Hepatic stellate cell (primary cell): Measurements from ENCODE around the gene FANCC.
A peak's percentile ranks its signal among the peaks of the same experiment; 100 is the strongest.
"Not testable (repeated sequence)": the region's sequence is repeated elsewhere in the genome, so short reads cannot be mapped to it uniquely, and the experiment has no call there.

ENCODE experiments used
- DNase-seq: peaks from one replicate; pipeline ENCODE4 v3.0.0; 2011; ENCODE audit warnings: low spot score

FANCC gene

DNA sequence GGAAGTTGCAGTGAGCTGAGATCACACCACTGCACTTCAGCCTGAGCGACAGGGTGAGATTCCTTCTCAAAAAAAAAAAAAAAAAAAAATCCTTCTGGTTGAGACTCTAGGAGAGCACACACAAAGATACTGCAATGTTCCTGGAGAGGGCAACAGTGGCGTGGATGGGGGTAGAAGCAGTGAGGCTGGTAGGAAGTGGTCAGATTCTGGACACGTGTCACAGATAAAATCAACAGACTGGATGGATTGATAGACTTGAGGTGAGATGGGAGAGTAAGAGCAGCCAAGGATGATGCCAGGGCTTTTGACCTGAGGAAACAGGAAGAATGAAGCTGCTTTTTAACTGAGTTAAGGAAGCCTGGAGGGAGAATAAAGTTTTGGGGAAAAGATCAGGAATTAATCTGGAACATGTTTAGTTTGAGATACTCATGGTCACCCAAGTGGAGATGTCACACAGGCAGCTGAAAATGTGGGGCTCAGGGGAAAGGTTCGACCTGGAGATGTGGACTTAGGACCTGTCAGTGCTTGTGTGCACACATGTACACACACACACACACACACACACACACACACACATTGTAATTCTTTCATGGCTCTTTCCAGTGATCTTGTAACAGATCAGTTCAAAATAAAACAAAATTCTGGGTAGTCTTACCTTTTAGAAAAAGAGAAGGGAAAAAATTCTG, 88.1 kb downstream of the FANCC start:
- DNase-seq: no peak

DNA sequence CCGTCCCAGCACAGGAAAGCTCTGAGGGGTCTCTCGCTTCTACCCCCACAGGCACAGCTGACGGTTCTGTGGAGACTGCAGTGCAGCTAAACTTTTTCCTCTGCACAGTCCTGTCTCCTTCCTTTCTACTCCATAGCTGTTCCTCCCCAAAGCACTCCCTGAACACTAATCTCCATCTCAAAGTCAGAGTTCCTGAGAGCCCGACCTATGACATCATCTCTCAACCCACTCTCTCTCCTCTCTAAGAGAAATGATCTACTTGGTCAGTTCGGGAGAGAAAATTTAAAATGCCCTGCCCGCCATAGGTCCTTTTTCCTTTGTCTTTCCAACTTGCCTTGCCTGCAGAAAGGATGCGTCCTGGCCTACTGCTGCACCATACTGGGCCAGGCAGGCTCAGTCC, 90.6 kb downstream of the FANCC start:
- no peak for DNase-seq

DNA sequence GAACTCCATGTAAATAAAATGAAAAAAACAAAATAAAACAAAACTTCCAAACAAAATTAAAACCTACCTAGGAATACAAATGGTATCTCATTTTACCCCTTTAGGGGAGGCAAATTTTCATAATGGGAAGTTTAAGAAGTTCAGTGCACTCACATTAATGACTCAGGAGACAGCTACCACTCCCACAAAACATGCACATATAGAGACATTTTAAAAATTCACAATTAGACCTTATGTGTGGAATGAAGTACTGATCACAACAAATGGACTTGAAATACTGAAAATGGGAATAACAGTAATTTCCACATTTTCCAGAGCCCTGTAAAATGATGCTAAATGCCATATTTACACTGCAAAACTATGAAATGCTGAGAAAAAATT, 91.8 kb downstream of the FANCC start:
- no peak for DNase-seq

DNA sequence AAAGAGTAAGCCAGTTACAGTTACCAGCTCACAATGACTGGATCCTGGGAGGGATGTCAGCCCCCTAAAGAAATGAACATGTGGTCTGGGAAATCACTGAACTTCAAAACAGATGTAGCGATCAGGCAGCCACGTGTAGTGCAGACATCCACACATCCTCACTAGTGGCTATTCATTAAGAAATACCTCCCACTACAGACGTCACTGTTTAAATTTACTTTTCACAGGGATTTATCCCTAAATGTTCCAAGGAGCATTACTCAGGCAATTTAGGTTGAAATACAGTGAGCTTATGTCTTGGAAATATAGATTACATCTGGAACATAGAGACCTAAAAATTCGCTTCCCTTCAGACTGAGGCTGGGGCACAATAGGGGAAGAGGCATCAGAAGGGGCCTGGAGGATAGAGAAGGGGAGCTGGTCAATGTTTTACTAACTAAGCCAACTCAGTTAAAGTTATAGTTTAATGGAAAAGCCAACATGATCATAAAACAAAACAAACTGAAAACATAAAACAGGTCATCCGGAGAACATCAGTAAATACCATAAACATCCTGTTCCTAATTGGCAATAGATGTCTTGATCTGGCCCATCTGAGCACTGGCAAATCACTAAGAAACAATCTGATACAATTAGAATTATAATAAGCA, 92.3 kb downstream of the FANCC start:
- no peak for DNase-seq

DNA sequence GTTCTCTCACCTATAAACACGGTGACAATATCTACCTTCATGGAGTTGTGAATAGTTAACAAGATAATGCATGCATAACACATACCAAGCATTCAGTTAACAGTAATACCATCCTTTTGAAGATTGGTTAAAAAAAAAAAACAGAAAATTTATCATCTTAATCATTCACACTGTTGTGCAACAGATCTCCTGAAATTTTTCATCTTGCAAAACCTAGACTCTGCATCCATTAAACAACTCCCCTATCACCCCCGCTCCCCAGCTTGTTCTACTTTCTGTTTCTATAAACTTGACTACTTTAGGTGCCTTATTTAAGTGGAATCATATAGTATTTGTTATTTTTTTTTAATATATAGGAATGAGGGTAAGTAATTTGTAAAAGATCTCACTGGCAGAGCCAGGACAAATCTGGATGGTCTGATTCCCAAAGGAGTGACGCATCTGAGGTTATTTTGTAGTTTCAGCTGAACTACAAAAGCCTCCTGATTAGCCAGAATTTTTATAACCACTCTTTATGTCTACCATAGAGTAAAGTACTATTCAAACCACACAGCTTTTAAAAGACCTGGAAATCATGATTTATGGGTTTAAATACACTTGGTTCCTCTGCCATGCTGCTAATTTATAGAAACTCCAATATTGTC, 93.0 kb downstream of the FANCC start:
- DNase-seq: no peak

DNA sequence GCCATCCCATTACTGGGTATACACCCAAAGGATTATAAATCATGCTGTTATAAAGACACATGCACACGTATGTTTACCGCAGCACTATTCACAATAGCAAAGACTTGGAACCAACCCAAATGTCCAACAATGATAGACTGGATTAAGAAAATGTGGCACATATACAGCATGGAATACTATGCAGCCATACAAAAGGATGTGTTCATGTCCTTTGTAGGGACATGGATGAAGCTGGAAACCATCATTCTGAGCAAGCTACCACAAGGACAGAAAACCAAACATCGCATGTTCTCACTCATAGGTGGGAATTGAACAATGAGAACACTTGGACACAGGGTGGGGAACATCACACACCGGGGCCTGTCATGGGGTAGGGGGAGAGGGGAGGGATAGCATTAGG, 97.2 kb downstream of the FANCC start:
- DNase-seq: not testable (repeated sequence)

DNA sequence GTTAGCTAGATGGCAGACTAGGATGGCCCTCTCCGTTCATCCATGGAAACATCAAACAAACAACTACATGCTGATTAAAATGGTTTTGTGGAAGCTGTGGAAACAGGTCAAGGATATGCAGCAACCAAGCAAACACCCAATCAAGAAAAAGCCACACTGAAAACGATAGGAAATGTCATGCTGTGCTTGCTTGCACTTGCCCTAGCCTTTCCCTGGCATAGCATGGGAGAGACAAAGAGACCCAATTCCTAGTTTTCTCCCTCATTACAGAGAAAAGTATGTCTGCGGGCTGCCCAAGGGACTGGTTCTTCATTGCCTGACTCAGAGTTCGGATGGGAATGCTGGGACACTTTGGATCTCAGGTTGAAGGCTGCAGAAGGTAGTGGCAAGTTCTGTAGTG, 98.7 kb downstream of the FANCC start:
- DNase-seq: no peak

DNA sequence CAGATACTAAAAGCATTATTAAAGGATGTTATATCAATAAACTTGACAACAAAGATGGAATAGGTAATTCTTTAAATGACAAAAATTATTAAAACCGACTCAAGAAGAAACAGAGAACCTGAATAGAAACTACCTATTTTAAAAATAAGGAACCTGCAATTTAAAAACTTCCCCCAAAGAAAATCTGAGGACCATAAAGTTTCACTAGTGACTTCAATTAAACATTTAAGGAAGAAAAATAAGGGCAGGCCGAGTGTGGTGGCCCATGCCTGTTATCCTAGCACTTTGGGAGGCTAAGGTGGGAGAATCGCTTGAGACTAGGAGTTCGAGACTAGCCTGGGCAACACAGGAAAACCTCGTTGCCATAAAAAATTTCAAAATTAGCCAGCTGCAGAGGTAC, 99.6 kb downstream of the FANCC start:
- DNase-seq: no peak

DNA sequence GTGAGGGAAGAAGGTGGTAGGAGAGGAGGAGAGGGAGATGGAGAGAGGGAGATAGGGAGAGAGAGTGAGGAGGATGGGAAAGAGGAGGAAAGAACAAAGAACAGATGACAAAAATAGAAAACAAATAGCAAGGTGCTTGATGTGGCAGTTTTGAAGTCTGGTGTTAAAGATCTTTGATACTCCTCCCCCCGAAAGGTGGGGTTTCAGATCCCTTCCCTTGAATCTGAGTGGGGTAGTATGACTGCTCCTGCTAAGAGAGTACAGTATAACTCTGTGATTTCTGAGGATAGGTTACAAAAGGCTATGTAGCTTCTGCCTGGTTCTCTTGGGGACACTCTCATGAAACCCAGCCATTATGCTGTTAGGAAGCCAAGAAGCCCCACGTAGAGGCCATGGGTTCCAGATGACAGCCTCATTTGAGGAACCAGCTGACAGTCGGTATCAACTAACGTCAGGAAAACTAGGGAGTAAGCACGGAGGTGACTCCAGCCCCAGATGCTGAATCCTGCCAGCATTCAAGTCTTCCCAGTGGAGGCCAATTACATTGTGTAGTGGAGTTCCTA, 102.1 kb downstream of the FANCC start:
- DNase-seq: no peak

DNA sequence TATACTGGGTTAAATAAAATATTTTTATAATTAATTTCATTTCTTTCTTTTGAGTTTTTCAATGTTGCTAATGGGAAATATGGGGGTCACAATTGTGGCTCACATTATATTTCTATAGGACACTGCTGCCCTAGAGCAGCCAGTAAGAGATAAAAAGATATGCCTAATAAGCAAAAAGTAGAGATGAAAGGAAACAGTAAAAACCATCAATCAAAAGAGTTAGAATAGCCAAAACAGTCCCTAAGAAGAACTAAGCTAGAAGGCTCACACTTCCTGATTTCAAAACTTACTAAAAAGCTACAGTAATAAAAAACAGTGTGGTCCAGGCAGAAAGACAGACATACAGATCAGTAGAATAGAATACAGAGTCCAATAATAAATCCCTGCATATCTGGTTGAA, 104.4 kb downstream of the FANCC start:
- DNase-seq: no peak

DNA sequence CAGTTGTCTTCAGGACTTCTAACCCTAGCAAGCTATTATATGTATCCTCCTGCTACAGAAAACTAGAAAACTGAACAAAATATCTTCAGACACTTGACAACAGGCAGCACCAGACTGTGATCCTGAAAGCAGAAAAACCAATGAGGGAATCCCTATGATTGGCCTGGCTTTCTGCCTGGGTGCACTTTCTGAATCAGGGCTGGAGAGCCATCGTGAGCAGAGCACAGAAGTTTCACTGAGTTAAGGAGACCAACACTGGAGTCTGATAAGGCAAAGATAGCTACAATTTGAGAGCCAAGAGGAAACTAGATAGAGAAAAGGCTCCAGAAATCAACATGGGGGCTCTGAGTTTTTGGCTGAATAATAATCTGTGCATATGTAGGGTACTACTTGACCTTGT, 106.5 kb downstream of the FANCC start:
- no peak for DNase-seq

DNA sequence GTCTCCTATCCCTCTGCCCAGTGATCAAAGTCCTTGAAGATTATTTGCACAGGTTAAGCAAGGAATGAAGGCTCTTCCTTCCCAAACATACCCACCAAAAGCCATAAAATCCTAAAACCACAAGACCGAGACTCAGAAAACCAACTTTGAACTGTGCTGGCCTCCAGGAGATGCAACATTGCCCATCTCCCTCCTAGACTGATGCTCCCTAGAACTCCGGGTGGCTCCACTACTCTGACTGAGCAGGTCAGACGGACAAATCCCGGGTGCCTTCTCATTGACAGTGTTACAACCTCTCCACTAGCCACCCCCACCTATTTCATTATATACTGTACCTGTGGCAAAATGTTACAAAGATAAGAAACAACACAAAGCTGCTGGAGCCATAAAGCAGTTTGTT, 110.1 kb downstream of the FANCC start:
- DNase-seq: no peak

DNA sequence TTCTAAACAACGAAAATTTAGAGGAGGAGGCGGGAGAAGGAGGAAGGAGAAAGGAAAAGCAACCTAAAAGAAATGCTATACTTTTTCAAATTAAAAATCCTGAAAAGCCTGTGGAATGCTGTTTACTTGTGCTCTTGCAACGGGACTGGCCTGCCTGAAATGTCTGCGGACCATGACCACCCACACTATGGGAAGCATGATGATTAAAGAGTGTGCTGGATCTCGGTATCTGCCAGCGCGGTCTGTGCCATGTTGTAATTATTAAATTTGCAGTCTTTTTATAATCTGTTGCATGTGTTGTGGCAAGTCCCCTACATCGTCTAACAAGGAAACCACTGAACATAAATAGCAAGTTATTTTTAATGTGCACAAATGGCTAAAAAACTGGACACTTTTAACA, 111.4 kb downstream of the FANCC start:
- DNase-seq: no peak

DNA sequence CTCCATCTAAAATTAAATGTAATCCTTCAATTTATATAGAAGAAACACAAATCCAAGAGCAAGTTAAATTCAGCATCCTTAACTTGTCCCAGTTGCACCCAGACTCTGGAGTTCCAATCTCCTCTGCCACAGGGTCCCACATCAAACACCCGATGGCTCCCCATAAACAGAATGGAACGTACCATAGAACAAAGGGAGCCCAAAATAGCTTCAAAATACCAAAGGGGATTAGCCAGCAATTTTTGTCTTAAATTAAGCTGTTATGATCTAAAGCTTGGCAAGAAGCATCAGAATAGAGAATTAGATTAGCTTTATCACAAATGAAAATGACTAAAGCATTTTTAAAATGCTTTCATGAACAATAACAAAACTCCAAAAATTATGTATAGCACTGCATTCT, 112.8 kb downstream of the FANCC start:
- DNase-seq: no peak

DNA sequence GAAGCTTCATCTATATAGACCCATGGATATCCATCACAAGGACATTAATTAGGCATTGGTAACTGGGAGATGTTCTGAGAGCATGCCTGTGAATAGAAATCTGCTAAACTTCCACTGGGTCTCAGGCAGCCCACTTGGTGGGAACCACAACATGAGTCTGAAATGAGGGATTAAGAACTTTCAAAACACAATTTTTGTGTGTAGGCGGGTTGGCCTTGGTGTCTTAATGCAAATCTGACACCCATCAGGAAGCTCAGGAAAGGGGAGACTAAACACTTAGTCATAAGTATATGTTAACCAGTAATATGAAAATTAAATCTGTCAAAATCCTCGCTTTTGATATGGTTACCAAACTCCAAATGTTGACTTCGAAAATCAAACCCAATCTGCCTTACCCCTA, 113.2 kb downstream of the FANCC start:
- no peak for DNase-seq

DNA sequence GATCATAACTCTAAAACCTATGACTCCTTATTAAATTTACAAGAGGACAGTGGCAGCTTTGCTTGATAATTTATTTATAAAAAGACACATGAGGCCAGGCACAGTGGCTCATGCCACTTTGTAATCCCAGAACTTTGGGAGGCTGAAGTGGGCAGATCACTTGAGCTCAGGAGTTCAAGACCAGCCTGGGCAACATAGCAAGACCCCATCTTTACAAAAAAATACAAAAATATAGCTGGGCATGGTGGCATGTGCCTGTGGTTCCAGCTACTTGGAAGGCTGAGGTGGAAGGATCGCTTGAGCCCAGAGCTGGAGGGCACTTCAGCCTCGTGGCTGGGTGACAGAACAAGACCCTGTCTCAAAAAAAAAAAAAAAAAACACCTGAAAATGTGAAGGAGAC, 114.5 kb downstream of the FANCC start:
- DNase-seq: not testable (repeated sequence)

DNA sequence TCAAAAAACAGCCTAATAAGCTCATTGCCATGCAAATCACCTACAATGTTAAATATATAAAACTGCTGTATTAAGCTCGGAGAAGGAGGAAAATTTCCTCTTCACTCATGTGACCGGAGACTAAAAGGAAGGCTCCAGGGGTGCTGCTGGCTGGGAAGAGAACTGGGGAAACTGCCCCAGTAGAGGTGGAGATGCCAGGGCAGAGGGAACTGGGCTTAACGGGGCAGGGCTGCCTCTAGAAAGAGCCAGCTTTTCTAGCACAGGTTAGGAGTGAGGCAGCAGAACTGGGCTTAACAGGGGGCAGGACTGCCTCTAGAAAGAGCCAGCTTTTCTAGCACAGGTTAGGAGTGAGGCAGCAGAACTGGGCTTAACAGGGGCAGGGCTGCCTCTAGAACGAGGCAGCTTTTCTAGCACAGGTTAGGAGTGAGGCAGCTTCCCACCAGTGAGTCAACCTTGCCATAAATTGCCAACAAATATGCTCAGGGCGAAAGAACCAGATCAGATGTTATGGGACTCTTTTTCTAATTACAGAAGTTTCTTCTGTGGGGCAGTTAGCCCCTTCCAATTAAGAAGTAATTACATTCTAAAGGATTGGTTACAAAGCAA, 115.3 kb downstream of the FANCC start:
- DNase-seq: no peak

DNA sequence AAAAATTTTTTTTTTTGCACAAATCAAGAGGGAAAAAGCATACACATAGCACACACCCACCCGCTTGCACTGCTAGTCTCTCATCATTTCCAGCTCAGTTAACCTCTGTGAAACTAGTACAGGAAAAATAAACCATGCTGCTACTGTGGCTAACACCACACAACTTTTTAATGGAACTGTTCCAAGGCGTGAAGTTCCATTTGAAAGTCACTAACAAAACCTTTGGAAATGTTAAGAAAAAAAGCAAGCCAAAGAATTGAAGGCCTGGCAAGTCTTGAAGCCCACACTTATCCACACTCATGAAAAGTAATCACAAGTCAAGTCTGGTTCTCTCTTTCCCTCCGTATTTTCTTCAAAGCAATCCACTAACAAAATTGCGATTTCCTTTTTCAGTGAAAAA, 116.3 kb downstream of the FANCC start:
- no peak for DNase-seq

DNA sequence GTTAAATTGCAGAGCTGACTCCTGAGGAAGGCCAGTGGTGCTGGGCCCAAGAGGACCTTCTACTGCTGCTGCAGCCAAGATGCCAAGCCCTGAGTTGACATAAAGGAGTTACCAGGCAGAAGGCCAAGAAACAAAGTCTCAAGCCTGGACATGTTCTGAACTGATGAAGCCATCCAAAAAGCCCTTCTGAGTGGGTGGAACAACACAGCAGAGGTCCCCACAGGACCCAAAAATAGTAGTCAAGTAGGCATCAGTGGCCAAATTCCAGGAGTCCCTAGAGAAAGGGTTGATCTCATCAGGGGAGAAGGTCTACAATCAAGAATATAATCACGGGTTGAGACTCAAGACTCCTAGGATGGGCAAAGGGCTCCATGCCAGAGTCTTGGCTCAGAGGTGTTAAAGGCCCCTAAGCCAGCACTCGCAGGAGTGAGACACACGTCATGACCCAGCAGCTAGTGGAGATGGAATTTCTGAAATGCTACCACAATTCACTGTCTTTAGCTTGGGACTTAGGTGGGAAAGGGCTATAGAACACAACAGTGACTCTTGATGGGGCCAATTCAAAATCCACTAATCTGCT, 119.7 kb downstream of the FANCC start:
- DNase-seq: peak; percentile 66

DNA sequence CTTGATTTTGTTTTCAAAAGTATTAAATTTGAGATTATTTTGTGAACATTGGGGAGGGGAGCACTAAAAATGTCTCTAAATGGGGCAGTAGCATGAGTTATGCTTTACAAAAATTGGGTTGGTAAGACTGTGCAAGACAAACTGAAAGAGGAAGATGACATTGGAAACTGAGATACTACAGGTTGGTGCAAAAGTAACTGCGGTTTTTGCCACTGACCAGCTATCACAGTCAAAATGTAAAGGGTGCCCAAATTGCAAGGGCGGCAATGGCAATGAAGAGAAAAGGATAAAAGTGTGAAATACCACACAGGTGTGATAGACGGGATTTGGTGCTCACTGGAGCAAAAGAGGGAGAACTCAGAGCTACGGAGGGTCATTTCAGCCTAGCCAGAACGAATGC, 124.0 kb downstream of the FANCC start:
- no peak for DNase-seq

DNA sequence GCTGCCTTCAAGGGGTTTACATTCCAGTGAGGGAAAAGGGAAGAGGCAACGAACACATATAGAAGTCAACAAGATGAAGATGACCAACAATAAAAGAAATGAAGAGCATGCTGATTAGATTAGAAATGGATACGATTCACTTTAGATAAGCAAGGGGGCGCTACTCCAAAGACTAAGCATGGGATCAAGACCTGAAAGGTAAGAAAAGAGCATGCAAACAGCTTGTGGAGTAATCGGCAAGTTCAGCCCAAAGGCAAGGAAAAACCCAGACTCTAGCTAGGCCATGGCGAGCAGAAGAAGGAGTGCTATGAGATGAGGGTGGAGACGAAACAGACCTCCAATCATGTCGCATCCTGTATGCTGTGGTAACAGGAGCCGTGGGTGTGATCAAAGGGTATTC, 124.4 kb downstream of the FANCC start:
- no peak for DNase-seq

DNA sequence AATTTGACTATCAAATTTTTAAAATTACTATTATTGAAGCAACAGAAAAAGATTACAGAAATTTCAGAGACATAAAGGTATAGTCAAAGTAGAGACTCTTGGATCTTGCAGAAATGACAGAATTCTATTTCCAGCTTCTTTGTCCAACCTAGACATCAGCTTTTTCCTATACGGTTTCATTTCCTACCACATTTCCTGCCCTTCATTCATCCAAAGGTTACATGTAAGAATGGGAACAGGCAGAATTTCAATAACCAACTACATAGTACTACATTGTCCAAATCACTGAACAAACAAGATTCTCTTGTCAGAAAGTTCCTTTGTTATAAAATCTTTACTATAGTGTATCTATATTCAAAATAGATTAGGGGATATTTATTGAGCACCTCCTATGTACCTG, 124.9 kb downstream of the FANCC start:
- no peak for DNase-seq

DNA sequence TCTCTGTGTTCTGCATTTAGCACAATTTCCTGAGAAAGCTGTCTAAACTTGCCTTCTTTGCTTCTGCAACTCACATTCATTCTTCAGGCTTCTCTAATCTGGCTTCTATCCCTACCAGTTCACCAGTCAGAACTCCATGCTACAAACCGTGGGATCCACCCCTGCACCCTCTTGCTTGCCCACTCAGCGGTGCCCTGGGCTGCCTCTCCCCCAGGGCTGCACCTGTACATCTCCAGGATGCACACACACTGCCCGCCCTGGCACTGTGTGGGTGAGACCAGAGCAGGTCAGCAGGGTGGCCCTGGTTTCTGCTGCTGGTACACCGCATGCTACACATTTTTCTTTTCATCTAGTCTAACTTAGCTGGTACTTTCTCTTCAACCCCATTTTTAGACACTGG, 127.1 kb downstream of the FANCC start:
- DNase-seq: no peak
